CD14-positive monocyte (primary cell): ENCODE results near the gene PIWIL1. TPM values are rescaled to one million over a fixed set of nuclear protein-coding genes. Genes with fewer than 3 reads are reported as not detected.

ENCODE experiments used
- DNase-seq, 3 donors: peaks; one replicate each; pipeline ENCODE4 v3.0.0-alpha.2; 2011 to 2022
- H2AFZ ChIP-seq: 2 replicates; pipeline ENCODE4 v1.6.0; 2012; ENCODE audit warnings: mild to moderate bottlenecking, low read depth, low read length, inconsistent platforms; ENCODE audit not compliant: insufficient read depth, poor library complexity, severe bottlenecking
- H3K27ac ChIP-seq, 2 donors: 1 replicate in 1 of 2; 2 replicates in 1 of 2; pipeline ENCODE4 v1.5.1; 2012 to 2013; ENCODE audit warnings: low read length in 2 of 2, control low read depth in 1 of 2, inconsistent platforms in 1 of 2, low read depth in 1 of 2, mild to moderate bottlenecking in 1 of 2
- H3K27me3 ChIP-seq, 2 donors: one replicate each; pipeline versions ENCODE4 v1.6.0 to v1.6.1; 2011 to 2013; ENCODE audit warnings: low read length in 2 of 2; ENCODE audit not compliant: control insufficient read depth in 2 of 2, insufficient read depth in 2 of 2
- H3K36me3 ChIP-seq, 2 donors: replicated peaks in 1 of 2; 1 replicate in 1 of 2; 2 replicates in 1 of 2; pipeline versions ENCODE4 v1.5.1 to v1.6.1; 2012 to 2013; ENCODE audit warnings: low read length in 2 of 2, control low read depth in 1 of 2, inconsistent platforms in 1 of 2, mild to moderate bottlenecking in 1 of 2; ENCODE audit not compliant: insufficient read depth in 2 of 2, control insufficient read depth in 1 of 2
- H3K4me1 ChIP-seq, 2 donors: 1 replicate in 1 of 2; 2 replicates in 1 of 2; pipeline versions ENCODE4 v1.5.1 to v1.6.1; 2012 to 2013; ENCODE audit warnings: low read length in 2 of 2, control low read depth in 1 of 2, inconsistent platforms in 1 of 2, mild to moderate bottlenecking in 1 of 2, moderate library complexity in 1 of 2; ENCODE audit not compliant: insufficient read depth in 2 of 2, control insufficient read depth in 1 of 2
- H3K4me2 ChIP-seq: replicated peaks from 2 replicates; pipeline ENCODE3; 2012; ENCODE audit warnings: low read length, moderate library complexity, mild to moderate bottlenecking; ENCODE audit not compliant: poor library complexity, severe bottlenecking; ENCODE audit errors: extremely low read depth
- H3K4me3 ChIP-seq, 3 experiments: fragments of 200-600 bp in 1 of 3; sonication (generic) in 1 of 3; replicated peaks in 1 of 3; 1 replicate in 2 of 3; 2 replicates in 1 of 3; pipeline ENCODE4 v1.5.1; 2011 to 2013; ENCODE audit warnings: low read length in 3 of 3, mild to moderate bottlenecking in 3 of 3, control low read depth in 2 of 3, low read depth in 2 of 3, inconsistent platforms in 1 of 3, moderate library complexity in 1 of 3
- H3K79me2 ChIP-seq: 2 replicates; pipeline ENCODE4 v1.6.0; 2012; ENCODE audit warnings: mild to moderate bottlenecking, control low read depth, inconsistent platforms, low read length, moderate library complexity; ENCODE audit not compliant: insufficient read depth
- H3K9ac ChIP-seq: 2 replicates; pipeline ENCODE4 v1.6.0; 2017; ENCODE audit warnings: low read length, mild to moderate bottlenecking; ENCODE audit not compliant: insufficient read depth, poor library complexity, severe bottlenecking
- H3K9me3 ChIP-seq, 2 donors: replicated peaks in 1 of 2; 1 replicate in 1 of 2; 2 replicates in 1 of 2; pipeline versions ENCODE4 v1.5.1 to v1.6.1; 2012 to 2013; ENCODE audit warnings: low read length in 2 of 2, control low read depth in 1 of 2; ENCODE audit not compliant: control insufficient read depth in 1 of 2, insufficient read depth in 1 of 2
- H4K20me1 ChIP-seq: 2 replicates; pipeline ENCODE4 v1.6.0; 2012; ENCODE audit warnings: mild to moderate bottlenecking, low read length, control low read depth, moderate library complexity; ENCODE audit not compliant: insufficient read depth
- H3K27ac Mint-ChIP-seq, 7 donors: one replicate each; pipeline ENCODE4 v1.8.0; 2020; ENCODE audit warnings: mild to moderate bottlenecking in 7 of 7, mixed read lengths in 7 of 7, moderate library complexity in 6 of 7, inconsistent platforms in 2 of 7
- H3K27me3 Mint-ChIP-seq, 3 donors: one replicate each; pipeline ENCODE4 v1.8.0; 2021 to 2022; ENCODE audit warnings: low read depth in 3 of 3, mild to moderate bottlenecking in 3 of 3, mixed read lengths in 3 of 3, moderate library complexity in 3 of 3, inconsistent platforms in 1 of 3
- H3K36me3 Mint-ChIP-seq, 2 donors: one replicate each; pipeline ENCODE4 v1.8.0; 2020; ENCODE audit warnings: mixed read lengths in 2 of 2, inconsistent platforms in 1 of 2, mild to moderate bottlenecking in 1 of 2
- H3K4me1 Mint-ChIP-seq: one replicate; pipeline ENCODE4 v1.8.0; 2020; ENCODE audit warnings: mild to moderate bottlenecking, mixed read lengths
- H3K4me3 Mint-ChIP-seq, 2 donors: one replicate each; pipeline ENCODE4 v1.8.0; 2020; ENCODE audit warnings: mild to moderate bottlenecking in 2 of 2, mixed read lengths in 2 of 2, moderate library complexity in 1 of 2
- H3K9me3 Mint-ChIP-seq, 7 donors: one replicate each; pipeline ENCODE4 v1.8.0; 2020 to 2022; ENCODE audit warnings: mixed read lengths in 7 of 7, mild to moderate bottlenecking in 6 of 7, moderate library complexity in 6 of 7, inconsistent platforms in 2 of 7
- WGBS: methylation state at CpG from one replicate; pipeline ENCODE4 v1.1.5; 2013; ENCODE audit warnings: missing lambda C conversion rate; ENCODE audit not compliant: insufficient coverage; 5-methylcytosine and 5-hydroxymethylcytosine counted together
- intact Hi-C, 2 donors: fragments of 100-400 bp; cut with micrococcal nuclease; formaldehyde crosslinking; loops; one replicate each; pipeline versions ENCODE4 v1.15.0 to v1.15.1; 2023
- polyA plus RNA-seq, 3 donors: library from polyadenylated mRNA; depleted of rRNA in 1 of 3; unstranded in 2 of 3; stranded (reverse) in 1 of 3; fragments of 300-500 nt in 2 of 3; fragments of >200 nt in 1 of 3; fragmentation: Illumina TruSeq in 2 of 3; gene quantifications; 1 replicate in 2 of 3; 2 replicates in 1 of 3; pipeline ENCODE4 v1.2.3, GENCODE V29; 2012 to 2021
- TF ChIP-seq, protein P1 (sequence below): fragments of 200-600 bp; IDR thresholded peaks from one replicate; pipeline ENCODE4 v1.8.0; 2022; ENCODE audit warnings: antibody characterized with exemption, mild to moderate bottlenecking

The PIWIL1 gene
- polyA plus RNA-seq, 3 donors, result not detected

GRCh38 chr12:130420071-130420470 lies 82.4 kb downstream of the PIWIL1 start:
- no peaks in the 10 kb centered on the region for H3K27me3 ChIP-seq
- DNase-seq, result no peak
- H3K79me2 ChIP-seq, result no peaks in the 10 kb centered on the region
- no peak overlapping the region for H3K4me3 Mint-ChIP-seq
- no peaks in the 10 kb centered on the region for H3K36me3 ChIP-seq
- H3K36me3 Mint-ChIP-seq, result no peaks in the 10 kb centered on the region
- H3K4me2 ChIP-seq, result no peak overlapping the region
- H3K9me3 ChIP-seq, result no peaks in the 10 kb centered on the region
- H3K9ac ChIP-seq, result no peak overlapping the region
- intact Hi-C loops, result no loop called here
- no peak overlapping the region for H2AFZ ChIP-seq
- no peaks in the 10 kb centered on the region for H4K20me1 ChIP-seq
- peaks cover 0 to 2% (median 0%) of the 10 kb centered on the region in 7 donors for H3K9me3 Mint-ChIP-seq
- H3K4me1 Mint-ChIP-seq, result no peaks in the 10 kb centered on the region
- peaks cover 0 to 1% (median 1%) of the 10 kb centered on the region in 3 donors for H3K27me3 Mint-ChIP-seq
- H3K4me3 ChIP-seq, result no peak overlapping the region
- H3K27ac ChIP-seq, result no peak overlapping the region
- no CpG with 5 or more reads among the region's 4 CpGs for WGBS
- no peak overlapping the region for H3K27ac Mint-ChIP-seq
- TF ChIP-seq, protein P1, sequence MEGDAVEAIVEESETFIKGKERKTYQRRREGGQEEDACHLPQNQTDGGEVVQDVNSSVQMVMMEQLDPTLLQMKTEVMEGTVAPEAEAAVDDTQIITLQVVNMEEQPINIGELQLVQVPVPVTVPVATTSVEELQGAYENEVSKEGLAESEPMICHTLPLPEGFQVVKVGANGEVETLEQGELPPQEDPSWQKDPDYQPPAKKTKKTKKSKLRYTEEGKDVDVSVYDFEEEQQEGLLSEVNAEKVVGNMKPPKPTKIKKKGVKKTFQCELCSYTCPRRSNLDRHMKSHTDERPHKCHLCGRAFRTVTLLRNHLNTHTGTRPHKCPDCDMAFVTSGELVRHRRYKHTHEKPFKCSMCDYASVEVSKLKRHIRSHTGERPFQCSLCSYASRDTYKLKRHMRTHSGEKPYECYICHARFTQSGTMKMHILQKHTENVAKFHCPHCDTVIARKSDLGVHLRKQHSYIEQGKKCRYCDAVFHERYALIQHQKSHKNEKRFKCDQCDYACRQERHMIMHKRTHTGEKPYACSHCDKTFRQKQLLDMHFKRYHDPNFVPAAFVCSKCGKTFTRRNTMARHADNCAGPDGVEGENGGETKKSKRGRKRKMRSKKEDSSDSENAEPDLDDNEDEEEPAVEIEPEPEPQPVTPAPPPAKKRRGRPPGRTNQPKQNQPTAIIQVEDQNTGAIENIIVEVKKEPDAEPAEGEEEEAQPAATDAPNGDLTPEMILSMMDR, result no peak
- no peaks in the 10 kb centered on the region for H3K4me1 ChIP-seq

GRCh38 chr12:130421896-130422295 lies 84.2 kb downstream of the PIWIL1 start:
- no peak overlapping the region for H3K4me3 ChIP-seq
- no peak overlapping the region for H3K27ac ChIP-seq
- DNase-seq, result no peak
- no peaks in the 10 kb centered on the region for H4K20me1 ChIP-seq
- no peaks in the 10 kb centered on the region for H3K27me3 ChIP-seq
- WGBS, result 87% methylated on average over 6 of the region's 6 CpGs
- H3K4me1 Mint-ChIP-seq, result no peaks in the 10 kb centered on the region
- H3K9me3 Mint-ChIP-seq, result peaks cover 0 to 2% (median 0%) of the 10 kb centered on the region in 7 donors
- H3K4me3 Mint-ChIP-seq, result no peak overlapping the region
- H3K27me3 Mint-ChIP-seq, result peaks cover 0 to 1% (median 0%) of the 10 kb centered on the region in 3 donors
- no peaks in the 10 kb centered on the region for H3K9me3 ChIP-seq
- intact Hi-C loops, result no loop called here
- H3K79me2 ChIP-seq, result no peaks in the 10 kb centered on the region
- no peak overlapping the region for H3K9ac ChIP-seq
- no peaks in the 10 kb centered on the region for H3K4me1 ChIP-seq
- H3K36me3 ChIP-seq, result no peaks in the 10 kb centered on the region
- H3K36me3 Mint-ChIP-seq, result no peaks in the 10 kb centered on the region
- TF ChIP-seq, protein P1, result no peak
- H2AFZ ChIP-seq, result no peak overlapping the region
- H3K27ac Mint-ChIP-seq, result no peak overlapping the region
- H3K4me2 ChIP-seq, result no peak overlapping the region

Other genes with a start within 250 kb of the PIWIL1 start
- gene FZD10, start 175.4 kb upstream of the PIWIL1 start, polyA plus RNA-seq, result not detected